Fibroblast of the conjunctiva (primary cell): ENCODE measurements around the gene ENTPD6.
"Not testable (repeated sequence)": the region's sequence is repeated elsewhere in the genome, so short reads cannot be mapped to it uniquely, and the experiment has no call there.

Source experiments
- DNase-seq: peaks from one replicate; pipeline ENCODE4 v3.0.0-alpha.2; 2010; ENCODE audit warnings: low read depth

Gene ENTPD6

DNA sequence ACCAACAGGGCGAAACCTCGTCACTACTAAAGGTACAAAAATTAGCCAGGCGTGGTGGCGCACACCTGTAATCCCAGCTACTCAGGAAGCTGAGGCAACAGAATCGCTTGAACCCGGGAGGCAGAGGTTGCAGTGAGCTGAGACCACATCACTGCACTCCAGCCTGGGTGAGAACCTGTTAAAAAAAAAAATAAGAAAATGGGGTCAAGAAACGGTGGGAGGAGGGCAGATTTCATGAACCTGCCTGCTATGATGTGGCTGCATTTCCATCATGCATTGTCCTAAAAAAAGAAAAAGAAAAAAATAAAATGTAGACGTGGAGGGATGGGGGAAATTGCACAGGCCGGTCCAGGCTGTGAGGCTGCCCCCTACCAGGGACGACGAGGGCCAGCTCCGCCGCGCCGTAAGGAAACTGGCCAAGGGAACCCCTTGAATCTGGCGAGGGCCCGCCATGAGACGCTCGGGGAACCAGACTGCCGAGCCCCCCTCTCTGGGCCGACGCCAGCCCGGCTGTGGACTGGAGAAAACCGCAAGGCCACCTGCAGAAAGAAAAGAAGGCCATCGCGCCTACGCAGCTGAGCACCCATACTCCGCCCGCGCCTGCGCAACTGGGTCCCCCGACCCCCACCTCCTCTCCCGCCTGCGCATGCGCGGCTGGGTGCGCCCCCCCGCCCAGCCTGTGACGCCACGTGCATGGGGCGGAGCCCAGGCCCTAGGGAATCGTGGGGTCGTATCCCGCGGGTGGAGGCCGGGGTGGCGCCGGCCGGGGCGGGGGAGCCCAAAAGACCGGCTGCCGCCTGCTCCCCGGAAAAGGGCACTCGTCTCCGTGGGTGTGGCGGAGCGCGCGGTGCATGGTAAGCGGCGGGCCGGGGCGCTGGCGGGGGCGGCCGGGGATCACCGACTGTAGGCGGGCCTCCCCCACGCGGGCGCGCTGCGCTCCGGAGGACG, at the start of gene ENTPD6:
TSS of gene ENTPD6 (plus strand) at position 699 of the 948 bp plus-strand sequence. CDS start 10,825 bp downstream, outside the sequence.
- peak; percentile 69 for DNase-seq

GRCh38 chr20:25146976-25147375, 48.5 kb upstream of the ENTPD6 start:
- DNase-seq, result no peak

DNA sequence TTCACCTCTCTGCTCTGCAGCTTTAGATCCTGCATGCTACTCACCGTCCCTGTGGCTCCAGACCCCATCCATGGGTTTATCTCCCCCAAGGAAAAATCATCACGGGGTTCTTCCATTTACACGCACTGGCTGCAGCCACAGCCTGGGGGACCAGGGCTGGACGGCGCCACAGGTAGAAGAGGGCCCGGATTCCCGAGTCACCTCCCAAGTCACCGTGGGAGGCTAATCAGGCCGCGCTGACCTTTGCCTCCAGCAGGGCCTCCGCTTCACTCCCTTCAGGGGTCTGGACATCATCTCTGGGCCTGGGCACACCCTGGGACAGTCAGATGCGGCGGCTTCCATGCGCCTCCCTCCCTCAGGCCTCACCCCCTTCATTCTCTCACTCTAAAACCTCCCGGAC, 47.8 kb upstream of the ENTPD6 start:
- no peak for DNase-seq

GRCh38 chr20:25148181-25148981, 47.1 kb upstream of the ENTPD6 start:
- DNase-seq, result peak; percentile 6

DNA sequence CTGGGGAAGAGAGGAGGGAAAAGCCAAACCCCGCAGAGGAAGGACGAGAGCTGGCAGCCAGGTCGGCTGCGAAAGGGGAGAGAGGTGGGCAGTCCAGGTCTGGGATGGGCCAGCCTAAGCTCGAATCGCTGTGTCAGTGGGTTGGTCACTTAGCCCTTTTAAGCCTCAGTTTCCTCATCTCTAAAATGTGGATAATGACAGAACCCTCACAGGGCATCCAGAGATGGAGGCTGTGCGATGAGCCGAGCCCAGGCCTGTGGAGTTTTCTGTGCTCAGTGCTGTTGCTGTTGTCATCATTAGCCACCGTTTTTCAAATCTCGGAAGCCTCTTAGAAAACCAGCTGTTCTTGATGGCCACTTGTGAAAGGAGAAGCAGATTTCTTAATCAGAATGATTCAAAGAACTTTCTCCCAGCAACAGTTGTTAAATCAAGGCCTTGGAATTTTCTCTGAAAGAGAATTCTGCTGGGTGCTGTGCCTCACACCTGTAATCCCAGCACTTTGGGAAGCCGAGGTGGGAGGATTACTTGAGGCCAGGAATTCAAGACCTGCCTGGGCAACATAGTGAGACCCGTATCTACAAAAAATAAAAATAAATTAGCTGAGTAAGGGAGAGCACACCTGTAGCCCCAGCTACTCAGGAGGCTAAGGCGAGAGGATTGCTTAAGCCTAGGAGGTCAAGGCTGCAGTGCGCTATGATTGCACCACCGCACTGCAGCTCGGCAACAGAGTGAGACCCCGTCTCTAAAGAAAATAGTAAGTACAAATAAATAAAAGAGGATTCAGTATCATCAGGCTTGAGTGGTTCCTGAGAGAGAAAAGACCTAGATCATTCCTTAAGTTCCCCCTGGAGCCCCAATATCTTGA, 46.3 kb upstream of the ENTPD6 start:
- DNase-seq, result no peak

GRCh38 chr20:25150016-25150415, 45.5 kb upstream of the ENTPD6 start:
- DNase-seq, result no peak

GRCh38 chr20:25158043-25158442, 37.5 kb upstream of the ENTPD6 start:
- DNase-seq, result no peak

DNA sequence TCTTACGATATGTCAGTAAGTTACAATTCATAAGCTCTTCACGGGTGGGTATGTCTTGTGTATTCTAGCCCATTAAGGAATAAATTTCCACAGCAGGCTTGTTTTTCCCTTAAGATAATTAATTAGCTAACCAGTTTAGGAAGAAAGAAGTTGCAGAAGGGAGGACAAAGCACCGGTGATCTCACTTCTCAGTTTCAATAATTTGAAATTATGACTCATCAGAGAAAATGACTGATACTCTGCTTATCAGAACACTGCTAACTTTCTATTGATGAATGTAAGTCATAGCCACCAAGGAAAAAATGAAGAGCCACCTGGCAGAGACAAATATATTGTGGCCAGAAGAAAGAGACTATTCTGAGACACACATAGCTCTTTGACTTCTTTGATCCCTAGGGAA, 35.0 kb upstream of the ENTPD6 start:
- DNase-seq, result no peak

DNA sequence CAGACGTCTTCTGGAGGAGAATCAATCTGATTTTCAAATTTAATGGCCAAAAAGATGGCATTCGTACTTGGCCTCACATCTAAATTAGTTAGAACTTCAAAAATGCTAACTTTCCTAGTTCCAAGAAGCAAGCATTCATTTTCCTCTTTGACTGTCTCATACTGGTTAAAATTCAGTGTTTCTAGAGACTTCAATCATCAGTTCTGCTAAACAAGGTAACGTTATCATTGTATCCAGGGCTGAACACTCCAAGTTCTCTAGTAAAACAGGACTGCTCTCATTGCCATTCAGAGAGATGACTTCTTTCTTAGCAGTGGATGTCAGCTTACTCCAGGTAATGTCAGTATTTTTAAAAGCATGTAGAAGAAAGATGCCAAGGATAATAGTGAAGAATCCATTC, 34.6 kb upstream of the ENTPD6 start:
- DNase-seq, result no peak

DNA sequence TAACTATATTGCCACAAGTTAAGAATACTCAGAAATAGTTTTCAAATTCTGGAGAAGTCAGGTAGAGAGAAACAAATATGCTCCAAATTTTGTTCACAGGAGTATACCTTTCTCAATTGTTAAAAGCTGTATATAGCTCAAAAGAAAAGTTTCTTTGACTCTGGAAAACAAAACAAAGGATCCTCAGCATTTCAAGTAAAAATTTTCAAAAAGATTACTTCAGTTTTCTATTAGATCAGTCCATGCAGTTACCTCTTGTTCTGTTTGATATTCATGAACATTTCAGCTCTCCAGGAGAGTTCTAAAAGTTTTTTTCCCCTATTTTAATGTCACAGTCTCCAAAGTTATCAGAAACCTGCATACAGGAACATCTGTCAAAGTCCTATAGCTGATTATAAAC, 30.4 kb upstream of the ENTPD6 start:
- DNase-seq, result no peak

- DNase-seq, result not testable (repeated sequence)
Observed at GRCh38 chr20:25166105-25166782, 29.3 kb upstream of the ENTPD6 start.

DNA sequence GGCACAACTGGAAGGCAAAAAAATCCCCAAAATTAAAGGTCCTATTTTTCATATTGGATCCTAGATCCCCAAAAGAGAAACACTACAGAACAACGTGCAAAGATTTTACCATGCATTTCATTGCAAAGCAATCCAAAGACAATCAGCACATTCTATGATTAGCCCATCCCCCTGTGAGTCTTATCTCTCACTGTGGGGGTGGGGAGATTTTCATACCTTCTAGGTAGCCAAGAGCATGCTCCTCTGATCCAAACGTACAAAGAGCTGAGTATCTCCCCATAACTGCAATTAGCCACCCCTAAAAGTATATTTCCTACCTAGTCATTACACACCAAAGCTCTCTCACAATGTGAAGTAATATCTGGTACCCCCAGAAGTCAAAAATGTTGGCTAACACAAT, 22.2 kb upstream of the ENTPD6 start:
- DNase-seq, result no peak

- DNase-seq, result no peak
Observed at GRCh38 chr20:25173886-25174308, 21.6 kb upstream of the ENTPD6 start.

- DNase-seq, result no peak
Observed at GRCh38 chr20:25176184-25176583, 19.3 kb upstream of the ENTPD6 start.

GRCh38 chr20:25177890-25178321, 17.6 kb upstream of the ENTPD6 start:
- no peak for DNase-seq

DNA sequence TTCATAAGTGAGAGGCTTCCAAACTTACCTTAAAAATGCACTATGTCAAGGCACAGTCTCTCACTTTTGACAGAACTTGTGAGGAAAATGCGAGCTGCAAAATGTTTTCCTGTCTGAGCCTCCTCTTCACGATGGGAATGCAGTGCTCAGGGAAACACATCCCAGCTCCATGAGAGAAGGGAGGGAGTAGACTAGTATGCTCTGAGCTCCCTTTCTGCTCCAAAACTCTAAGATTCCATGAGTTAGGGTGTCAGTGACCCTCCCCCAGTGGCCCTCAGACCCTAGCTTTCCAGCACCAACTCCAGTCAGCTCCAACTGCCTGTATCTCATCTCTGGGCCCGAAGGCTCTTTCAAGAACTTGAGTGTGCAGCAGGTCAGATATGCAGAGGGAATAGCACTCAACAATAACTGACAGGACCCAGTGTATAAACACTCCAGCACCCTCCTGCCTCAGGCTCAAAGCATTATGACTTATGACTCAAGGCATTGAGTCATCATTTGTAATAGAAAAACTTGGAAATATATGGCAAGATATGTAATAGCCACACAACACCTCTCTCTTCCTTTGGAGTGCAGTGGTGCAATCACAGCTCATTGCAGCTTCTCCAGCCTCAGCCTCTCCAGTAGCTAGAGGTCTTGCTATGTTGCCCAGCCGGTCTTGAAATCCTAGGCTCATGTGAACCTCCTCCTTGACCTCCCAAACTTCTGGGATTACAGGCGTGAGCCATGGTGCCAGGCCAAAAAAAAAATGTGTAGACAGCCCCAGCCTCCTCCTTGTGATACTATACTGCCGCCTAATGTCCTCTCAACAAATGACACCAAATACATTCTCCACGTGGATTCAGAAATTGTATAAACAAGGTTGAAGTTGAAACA, 16.7 kb upstream of the ENTPD6 start:
- peak; percentile 89 for DNase-seq

DNA sequence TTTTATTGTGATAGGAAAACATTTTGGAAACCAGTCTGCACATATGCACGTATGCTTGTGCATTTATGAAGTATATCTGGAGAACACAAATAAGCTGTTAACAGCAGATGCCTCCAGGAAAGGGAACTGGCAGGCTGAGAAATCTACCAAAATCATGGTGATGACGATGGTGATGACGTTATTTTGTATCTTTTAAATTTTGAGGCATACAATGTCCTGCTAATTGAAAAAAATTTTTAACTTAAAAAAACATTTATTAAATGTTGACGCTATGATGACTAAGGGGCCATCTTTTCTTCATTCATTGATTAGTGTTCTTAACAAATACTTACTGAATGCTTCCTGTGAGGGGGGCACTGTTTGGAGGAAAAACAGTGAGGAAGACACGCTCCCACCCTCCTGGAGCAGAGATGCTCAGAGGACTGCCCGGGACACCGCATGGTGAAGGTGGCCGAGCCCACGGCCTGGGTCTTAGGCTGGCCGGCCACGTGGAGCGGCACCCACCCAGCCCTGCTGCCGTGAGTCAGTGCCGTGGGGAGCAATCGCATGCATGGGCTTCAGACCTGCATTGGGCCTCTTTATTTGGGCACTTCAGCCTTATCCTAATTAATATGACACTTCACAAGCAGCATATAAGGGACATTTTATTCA, 15.9 kb upstream of the ENTPD6 start:
- no peak for DNase-seq

DNA sequence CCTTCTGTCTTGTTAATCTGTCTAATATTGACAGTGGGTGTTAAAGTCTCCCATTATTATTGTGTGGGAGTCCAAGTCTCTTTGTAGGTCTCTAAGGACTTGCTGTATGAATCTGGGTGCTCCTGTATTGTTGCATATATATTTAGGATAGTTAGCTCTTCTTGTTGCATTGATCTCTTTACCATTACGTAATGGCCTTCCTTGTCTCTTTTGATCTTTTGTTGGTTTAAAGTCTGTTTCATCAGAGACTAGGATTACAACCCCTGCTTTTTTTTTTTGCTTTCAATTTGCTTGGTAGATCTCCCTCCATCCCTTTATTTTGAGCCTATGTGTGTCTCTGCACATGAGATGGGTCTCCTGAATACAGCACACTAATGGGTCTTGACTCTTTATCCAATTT, 11.1 kb upstream of the ENTPD6 start:
- not testable (repeated sequence) for DNase-seq

GRCh38 chr20:25187220-25187619, 8.3 kb upstream of the ENTPD6 start:
- no peak for DNase-seq

GRCh38 chr20:25187635-25188034, 7.9 kb upstream of the ENTPD6 start:
- no peak for DNase-seq
